Measurements from ENCODE around the gene CTSF. TPM values are rescaled to one million over a fixed set of nuclear protein-coding genes. Genes with fewer than 3 reads are reported as not detected.

Gene CTSF
- total RNA-seq = 5.9 and 20.6 TPM in 2 replicates

DNA sequence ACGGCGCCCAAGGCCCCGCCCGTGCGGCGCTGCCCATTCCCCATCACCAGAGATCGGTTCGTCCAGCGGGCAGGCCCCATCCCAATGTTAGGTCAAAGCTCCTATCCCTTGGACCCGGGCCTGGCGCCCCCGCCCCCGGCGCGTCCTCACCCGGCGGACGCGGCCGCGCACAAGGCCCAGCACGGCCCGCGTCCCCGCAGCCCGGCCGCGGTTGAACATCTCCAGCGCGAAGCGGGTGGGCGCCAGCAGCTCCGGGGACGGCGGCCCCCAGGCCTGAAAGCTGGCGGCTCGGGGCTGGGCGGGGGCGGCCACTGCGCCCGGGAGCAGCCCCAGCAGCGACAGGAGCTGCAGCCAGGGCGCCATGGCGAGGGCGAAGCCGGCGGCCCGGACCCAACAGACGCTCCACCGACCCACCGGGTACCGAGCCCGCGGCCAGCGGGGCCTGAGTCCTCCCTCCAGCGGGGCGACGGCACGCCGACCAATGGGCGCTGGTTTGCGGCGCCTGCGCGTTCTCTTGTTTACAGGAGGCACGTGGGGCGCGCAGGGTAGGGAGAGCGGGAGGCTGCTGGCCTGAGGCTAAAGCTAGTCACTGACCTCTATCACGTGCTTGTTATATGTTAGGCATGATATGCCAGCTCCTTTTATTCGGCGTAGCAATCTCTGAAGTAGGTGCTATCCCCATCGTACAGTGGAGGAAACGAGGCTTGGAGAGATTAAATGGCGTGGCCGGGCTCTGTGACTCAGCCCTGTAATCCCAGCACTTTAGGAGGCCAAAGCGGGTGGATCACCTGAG is at the start of gene CTSF:
TSS of gene CTSF (minus strand) at position 483 of the 793 bp plus-strand sequence. CDS start at position 363, 120 bp downstream.

DNA sequence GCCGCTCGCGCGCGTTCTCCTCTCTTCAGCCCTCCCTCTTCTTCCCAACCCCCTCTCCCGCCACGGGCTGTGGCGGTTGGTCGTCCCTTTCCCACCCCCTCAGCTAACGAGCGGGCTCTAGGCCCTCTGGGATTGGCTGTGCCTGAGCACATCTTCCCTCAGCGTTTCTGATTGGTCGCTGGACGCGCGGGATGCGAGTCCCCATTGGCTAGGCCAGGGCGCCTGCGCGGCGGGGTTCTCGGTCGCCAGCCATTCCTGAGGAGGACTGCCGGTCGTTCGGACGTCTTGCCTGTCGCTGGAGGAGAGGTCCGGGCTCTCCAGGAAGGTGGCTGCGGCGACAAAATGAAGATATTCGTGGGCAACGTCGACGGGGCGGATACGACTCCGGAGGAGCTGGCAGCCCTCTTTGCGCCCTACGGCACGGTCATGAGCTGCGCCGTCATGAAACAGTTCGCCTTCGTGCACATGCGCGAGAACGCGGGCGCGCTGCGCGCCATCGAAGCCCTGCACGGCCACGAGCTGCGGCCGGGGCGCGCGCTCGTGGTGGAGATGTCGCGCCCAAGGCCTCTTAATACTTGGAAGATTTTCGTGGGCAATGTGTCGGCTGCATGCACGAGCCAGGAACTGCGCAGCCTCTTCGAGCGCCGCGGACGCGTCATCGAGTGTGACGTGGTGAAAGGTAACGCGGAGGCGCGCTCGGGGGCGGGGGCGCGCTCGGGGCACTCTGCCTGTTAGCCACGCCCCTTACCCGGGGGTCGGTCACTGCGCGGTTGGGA is 48.2 kb upstream of the CTSF start, which contains the start of gene RBM14:
TSS of gene RBM14 (plus strand) at position 252 of the 776 bp plus-strand sequence. CDS start at position 343, 91 bp downstream.

GRCh38 chr11:66592457-66593302 is 24.3 kb upstream of the CTSF start, which contains the start of the genes CCDC87 and CCS:
Gene CCDC87 (minus strand): TSS chr11:66593063. CDS start chr11:66593015, 48 bp downstream.
Gene CCS (plus strand): TSS chr11:66593185. CDS start chr11:66593262, 77 bp downstream.

GRCh38 chr11:66546368-66546965 is 21.9 kb downstream of the CTSF start, which contains the start of gene ACTN3:
Gene ACTN3 (plus strand): TSS chr11:66546903. CDS start chr11:66546938, 35 bp downstream.

GRCh38 chr11:66545701-66546367 is 22.6 kb downstream of the CTSF start, which contains the start of gene ZDHHC24:
Gene ZDHHC24 (minus strand): TSS chr11:66546048. CDS start chr11:66546003, 45 bp downstream.

Other genes with a start within 250 kb of the CTSF start
- gene RIN1, start 232.2 kb downstream of the CTSF start, total RNA-seq = 32.5 and 58.7 TPM in 2 replicates
- 45.5 and 73.5 TPM in 2 replicates for gene BRMS1, start 223.5 kb downstream of the CTSF start, total RNA-seq
- gene B4GAT1, start 221.0 kb downstream of the CTSF start, total RNA-seq = 40.7 and 55.1 TPM in 2 replicates
- gene SLC29A2, start 196.8 kb downstream of the CTSF start, total RNA-seq = 0.11 and 0.37 TPM in 2 replicates
- not detected in 2 replicates for gene NPAS4, start 147.6 kb downstream of the CTSF start, total RNA-seq
- 49.9 and 55.0 TPM in 2 replicates for gene MRPL11, start 129.8 kb downstream of the CTSF start, total RNA-seq
- gene PELI3, start 101.7 kb downstream of the CTSF start, total RNA-seq = 14.7 and 19.4 TPM in 2 replicates
- 50.4 and 56.9 TPM in 2 replicates for gene DPP3, start 88.2 kb downstream of the CTSF start, total RNA-seq
- gene BBS1, start 58.0 kb downstream of the CTSF start, total RNA-seq = 29.2 and 32.6 TPM in 2 replicates
- 11.4 and 15.9 TPM in 2 replicates for gene ZDHHC24, start 22.6 kb downstream of the CTSF start, total RNA-seq
- under 0.01 TPM in 1 of 2 replicates, not detected in the other for gene ACTN3, start 21.7 kb downstream of the CTSF start, total RNA-seq
- 0.11 and 0.25 TPM in 2 replicates for gene CCDC87, start 24.5 kb upstream of the CTSF start, total RNA-seq
- 40.1 and 43.2 TPM in 2 replicates for gene CCS, start 24.6 kb upstream of the CTSF start, total RNA-seq
- gene RBM14, start 48.0 kb upstream of the CTSF start, total RNA-seq = 37.2 and 37.4 TPM in 2 replicates
- 73.6 and 83.8 TPM in 2 replicates for gene RBM4, start 70.1 kb upstream of the CTSF start, total RNA-seq
- gene RBM4B, start 109.3 kb upstream of the CTSF start, total RNA-seq = 21.4 and 22.9 TPM in 2 replicates
- 4.4 and 5.6 TPM in 2 replicates for gene SPTBN2, start 160.6 kb upstream of the CTSF start, total RNA-seq